Activated T-cell treated with anti-CD3 and anti-CD28 coated beads for 4 hours (primary cell): ENCODE data around the gene STC2.

Experiments
- DNase-seq: peaks from one replicate; pipeline ENCODE4 v3.0.0-alpha.2; 2020

The STC2 gene

DNA sequence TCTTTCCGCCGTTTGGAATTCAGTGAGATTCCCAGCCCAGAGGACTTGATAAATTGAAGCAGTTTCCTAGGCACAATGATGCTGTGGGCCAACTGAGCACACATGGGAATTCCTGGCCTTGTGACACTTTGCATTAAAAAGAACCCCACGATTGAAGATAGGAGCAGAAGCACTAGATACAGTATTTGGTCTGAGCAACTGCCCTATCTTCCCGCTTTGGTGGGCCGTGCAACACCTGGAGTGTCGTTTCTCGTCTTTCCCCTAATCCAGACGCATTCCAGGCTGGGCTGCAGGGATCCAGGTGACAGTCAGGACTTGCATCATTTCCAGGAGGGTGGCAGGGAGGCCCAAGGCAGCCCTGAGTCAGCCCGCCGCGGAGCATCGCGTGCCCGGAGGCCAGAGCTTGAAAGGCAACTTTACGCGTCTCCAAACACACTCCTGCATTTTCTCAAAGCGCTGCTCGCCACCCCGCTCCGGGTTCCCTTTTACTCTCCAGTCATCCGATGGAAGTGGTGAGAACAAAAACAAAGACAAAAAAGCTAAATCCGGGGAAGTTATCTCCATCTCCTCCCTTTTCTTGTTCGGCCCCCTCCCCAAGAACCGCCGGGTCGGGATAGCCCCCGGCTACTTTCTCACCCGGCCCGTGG is 753 bp upstream of the STC2 start:
- DNase-seq = no peak

DNA sequence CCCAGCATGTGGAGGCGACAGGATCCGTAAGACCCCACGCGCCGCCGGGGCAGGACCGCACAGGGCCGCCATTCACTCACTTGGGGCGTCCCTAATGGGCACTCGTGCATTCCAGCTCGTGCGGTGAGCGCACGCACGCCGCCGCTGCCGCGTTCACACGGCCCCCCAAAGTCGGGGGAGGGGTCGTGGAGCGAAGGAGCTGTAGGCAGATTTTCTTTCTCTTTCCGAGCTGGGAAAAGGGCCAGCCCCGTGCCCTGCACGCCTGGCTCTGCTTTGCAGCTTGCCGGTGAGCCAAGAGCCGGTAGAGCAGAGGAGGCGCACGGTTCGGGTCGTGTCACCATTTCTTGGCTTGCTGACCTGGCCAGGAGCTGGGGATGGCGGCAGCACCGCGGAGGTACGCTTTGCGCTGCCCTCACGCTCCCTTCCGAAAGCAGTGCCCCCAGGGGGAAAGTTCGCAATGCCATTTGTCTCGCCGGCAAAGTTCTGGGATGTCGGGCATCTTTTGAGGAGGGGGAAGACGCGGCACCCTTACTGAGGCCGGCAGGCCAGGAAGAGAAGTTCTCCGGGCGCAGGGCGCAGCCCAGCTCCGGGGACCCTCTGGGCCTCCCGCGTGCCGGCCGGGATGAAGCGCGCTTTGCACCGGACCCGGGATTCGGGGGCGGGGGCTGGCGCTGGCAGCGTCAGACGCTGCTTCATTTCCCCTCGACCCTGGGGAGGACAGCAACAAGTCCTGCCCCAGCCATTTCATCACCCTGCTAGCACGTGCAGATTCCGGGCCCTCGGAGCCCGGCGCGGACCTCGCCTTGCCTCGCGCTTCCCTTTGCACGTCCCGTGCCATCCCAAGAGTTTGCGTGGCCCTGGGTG is 898 bp downstream of the STC2 start:
- no peak for DNase-seq

- no peak for DNase-seq
Measured at GRCh38 chr5:173326501-173326960, 1.7 kb downstream of the STC2 start.

DNA sequence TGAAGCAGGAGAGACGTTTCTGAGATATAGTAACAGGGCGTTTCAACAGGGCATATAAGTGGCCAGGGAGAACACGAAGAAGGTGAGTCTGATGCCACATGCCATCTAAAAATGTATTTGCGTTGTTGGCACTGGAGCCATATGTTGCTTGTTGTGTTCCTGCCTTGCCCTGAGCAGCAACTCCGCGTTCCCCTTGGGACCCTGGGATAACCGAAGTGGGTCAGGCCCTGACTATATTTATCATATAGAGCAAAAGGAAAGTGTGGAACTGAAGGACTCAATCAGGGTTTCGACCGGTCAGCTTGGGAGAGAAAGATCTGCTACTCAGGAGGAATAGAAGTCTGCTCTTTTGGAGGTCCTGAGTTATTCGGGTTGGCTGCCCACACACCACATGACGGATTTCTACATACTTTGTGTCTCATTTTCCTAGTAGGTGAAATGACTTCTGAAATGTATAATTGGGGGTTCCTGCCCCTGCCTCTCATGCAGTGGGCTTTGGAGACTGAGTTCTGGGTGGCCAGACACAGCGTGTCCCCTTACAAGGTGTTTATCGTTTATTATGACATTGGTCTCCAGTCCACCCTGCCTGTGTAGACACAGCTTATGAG is 3.0 kb downstream of the STC2 start:
- no peak for DNase-seq

DNA sequence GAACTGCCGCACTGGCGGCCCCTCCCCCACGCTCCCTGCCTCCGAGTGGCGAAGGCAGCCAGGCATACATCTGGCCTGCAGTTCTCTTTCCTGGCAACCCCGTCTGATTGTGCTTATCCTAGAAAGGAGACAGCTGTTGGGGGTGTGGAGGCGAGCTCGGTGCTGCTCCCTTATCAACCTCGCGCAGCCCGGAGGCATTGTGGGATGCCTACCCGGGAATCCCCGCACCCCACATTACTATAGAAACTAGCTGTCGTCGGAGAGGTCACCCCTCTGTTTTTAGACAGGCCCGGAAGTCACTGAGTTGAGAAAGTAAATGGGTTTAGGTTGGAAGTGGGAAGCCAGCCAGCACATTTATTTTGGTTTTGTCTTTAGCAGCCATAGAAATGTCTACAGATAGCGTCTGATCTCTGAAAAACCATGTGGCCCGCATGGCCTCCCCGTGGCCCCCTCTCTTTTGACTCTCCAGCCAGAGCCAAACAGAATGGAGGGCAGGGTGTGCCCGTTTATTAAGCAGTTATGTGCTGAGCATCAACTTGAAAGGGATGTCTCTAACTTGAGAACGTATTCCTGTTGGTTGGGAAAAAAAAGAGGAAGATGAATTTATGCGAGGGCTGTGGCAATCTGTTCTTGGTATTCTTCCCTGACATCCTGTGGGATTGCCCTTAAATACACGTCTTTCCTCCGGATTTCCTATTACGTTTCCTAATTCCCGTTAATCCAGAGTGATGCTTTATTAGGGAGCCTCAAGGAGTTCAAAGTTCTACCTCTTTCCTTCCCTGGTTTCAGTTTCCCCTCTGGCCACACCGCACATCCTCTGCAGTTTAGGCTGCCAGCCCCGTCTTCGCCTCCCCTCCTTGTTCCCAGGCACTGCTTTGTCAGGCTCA is 3.9 kb downstream of the STC2 start:
- no peak for DNase-seq

DNA sequence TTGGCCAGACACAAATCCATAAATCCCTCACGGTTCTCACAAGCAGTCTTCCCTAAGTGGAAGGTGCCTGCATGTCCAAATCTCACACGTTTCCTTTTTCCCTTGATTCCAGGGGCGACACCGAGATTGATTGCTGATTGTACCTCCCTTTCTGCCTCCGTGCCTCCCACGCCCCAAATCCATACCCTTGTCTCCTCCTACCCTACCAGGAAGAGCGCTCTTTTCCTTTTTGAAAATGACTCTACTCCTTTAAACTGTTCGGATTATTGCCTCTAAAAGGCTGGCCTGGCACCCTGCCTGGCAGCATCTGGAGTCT is 4.5 kb downstream of the STC2 start:
- no peak for DNase-seq

DNA sequence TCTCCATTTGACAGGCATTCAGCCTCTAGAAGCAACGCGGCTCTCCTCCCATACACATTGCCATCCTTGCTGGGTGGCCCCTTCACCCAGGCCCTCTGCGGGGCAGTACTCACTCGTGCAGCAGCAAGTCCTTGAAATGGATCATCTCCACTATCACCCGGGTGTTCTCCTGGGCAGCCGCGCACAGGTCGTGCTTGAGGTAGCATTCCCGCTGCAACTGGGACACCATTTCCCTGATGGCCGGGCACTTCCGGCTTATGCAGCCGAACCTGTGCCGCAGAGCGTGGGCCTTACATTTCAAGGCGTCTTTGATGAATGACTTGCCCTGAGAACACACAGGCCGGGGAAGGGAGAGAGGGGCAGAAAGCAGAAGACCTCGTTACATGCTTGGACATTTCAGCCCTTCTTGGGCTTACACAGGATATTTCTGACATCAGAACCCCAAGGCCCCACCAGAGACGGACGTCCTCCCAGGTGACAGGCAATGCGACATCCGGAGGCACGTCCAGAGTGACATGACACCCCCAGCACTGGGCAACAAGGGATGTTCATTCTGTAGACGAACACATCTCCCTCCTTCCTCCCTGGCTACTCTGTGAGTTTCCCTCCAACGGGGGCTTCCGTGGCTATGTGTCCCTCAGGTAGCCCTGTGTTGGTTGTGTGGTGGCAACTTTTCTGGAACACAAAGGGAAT is 5.0 kb downstream of the STC2 start:
- no peak for DNase-seq

GRCh38 chr5:173321886-173322285 is 6.3 kb downstream of the STC2 start:
- DNase-seq = no peak

DNA sequence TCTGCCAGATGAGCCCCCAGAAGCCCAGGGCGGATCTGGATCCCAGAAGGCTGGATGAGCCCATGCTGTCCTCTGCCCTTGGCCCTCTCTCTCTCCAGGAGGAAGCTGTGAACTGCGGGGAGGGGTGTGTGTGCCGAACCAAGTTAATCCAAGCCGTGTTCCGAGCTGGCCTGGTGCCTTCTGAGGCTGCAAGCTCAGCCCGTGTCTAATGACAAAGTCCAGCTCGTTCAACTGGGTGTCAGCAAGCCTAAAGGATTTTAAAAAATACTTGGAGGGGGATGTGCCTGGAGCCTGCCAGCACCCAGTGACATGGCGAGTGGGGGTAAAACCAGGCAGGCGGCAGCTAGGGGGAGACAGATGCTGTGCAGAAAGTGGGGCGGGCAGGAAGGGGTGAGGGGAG is 8.0 kb downstream of the STC2 start:
- DNase-seq = no peak

GRCh38 chr5:173319646-173320045 is 8.6 kb downstream of the STC2 start:
- no peak for DNase-seq

- no peak for DNase-seq
Measured at GRCh38 chr5:173318881-173319620, 9.2 kb downstream of the STC2 start.

GRCh38 chr5:173318330-173318729 is 9.9 kb downstream of the STC2 start:
- DNase-seq = no peak

GRCh38 chr5:173317852-173318251 is 10.4 kb downstream of the STC2 start:
- no peak for DNase-seq

GRCh38 chr5:173317091-173317730 is 11.0 kb downstream of the STC2 start:
- no peak for DNase-seq

DNA sequence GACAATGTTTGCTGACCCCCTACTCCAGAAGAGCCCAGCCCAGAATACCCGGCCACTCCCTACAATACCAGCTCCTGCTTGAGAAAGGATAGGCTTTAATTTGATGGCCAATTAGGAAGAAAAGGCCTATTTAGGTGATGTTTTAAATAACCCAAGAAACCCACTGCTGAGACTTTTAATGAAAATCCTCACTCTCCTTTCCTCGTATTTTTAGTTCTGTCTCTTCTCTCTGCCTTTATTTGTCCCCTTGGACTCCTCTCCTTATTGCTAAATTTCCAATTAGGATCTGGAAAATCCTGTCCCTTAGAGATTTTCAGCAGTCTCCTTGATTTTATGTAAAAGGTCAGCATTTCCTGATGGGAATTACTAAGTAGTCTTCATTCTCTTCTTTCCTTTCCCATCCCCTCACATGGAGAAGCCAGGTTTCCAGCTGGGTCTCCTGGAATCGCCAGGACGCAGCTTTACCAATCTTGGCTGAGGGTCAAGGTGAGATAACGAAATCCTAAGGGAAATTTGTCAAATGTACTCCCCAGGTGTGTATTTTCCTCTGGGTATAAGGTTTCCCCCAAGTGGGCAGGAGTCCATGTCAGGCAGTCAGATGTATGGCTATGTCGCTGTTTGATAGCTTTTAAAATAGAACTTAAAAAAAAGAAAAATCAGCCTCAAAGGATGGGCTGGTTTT is 11.7 kb downstream of the STC2 start:
- DNase-seq = no peak

- no peak for DNase-seq
Measured at GRCh38 chr5:173315495-173316338, 12.5 kb downstream of the STC2 start.

- DNase-seq = no peak
Measured at GRCh38 chr5:173314166-173314952, 13.9 kb downstream of the STC2 start.

GRCh38 chr5:173313351-173313801 is 14.8 kb downstream of the STC2 start:
- DNase-seq = no peak

GRCh38 chr5:173312821-173313220 is 15.4 kb downstream of the STC2 start:
- no peak for DNase-seq
